Mesothelial cell of epicardium (in vitro differentiated cells): ENCODE results near the gene ZMYND8. TPM values are rescaled to one million over a fixed set of nuclear protein-coding genes. Genes with fewer than 3 reads are reported as not detected.

Source experiments
- DNase-seq, 2 experiments: peaks; one replicate each; pipeline ENCODE4 v3.0.0; 2021; ENCODE audit warnings: low spot score in 2 of 2; ENCODE audit not compliant: unreplicated experiment in 2 of 2
- H3K27ac Mint-ChIP-seq: 2 replicates; pipeline ENCODE4 v1.8.0; 2021; ENCODE audit warnings: mixed read lengths
- H3K27me3 Mint-ChIP-seq: 2 replicates; pipeline ENCODE4 v1.8.0; 2021; ENCODE audit warnings: low read depth, mixed read lengths
- H3K36me3 Mint-ChIP-seq: 2 replicates; pipeline ENCODE4 v1.8.0; 2021; ENCODE audit warnings: mixed read lengths
- H3K4me1 Mint-ChIP-seq: 2 replicates; pipeline ENCODE4 v1.8.0; 2021; ENCODE audit warnings: mixed read lengths
- H3K4me3 Mint-ChIP-seq: 2 replicates; pipeline ENCODE4 v1.8.0; 2021; ENCODE audit warnings: mild to moderate bottlenecking, moderate library complexity, mixed read lengths
- H3K9me3 Mint-ChIP-seq: 2 replicates; pipeline ENCODE4 v1.8.0; 2021; ENCODE audit warnings: mixed read lengths
- CTCF ChIP-seq: fragments of 200-600 bp; sonication (generic); IDR thresholded peaks from one replicate; pipeline ENCODE4 v1.5.0; 2021; ENCODE audit warnings: antibody characterized with exemption; ENCODE audit not compliant: unreplicated experiment
- total RNA-seq: library from RNA; stranded (reverse); gene quantifications from 3 replicates; pipeline ENCODE4 v1.2.1, GENCODE V29; 2021

ZMYND8 gene
- total RNA-seq, 1 donor from 2014 or later: 120 TPM

- H3K4me3 Mint-ChIP-seq: no peak overlapping the region
- H3K36me3 Mint-ChIP-seq: peaks cover 33% of the 10 kb centered on the region
- H3K4me1 Mint-ChIP-seq: peaks cover 13% of the 10 kb centered on the region
- TF ChIP-seq CTCF: no peak
- no peaks in the 10 kb centered on the region for H3K9me3 Mint-ChIP-seq
- DNase-seq: no peak
- no peak overlapping the region for H3K27ac Mint-ChIP-seq
- no peaks in the 10 kb centered on the region for H3K27me3 Mint-ChIP-seq
Observed at GRCh38 chr20:47271046-47271615, 85.4 kb downstream of the ZMYND8 start.

DNA sequence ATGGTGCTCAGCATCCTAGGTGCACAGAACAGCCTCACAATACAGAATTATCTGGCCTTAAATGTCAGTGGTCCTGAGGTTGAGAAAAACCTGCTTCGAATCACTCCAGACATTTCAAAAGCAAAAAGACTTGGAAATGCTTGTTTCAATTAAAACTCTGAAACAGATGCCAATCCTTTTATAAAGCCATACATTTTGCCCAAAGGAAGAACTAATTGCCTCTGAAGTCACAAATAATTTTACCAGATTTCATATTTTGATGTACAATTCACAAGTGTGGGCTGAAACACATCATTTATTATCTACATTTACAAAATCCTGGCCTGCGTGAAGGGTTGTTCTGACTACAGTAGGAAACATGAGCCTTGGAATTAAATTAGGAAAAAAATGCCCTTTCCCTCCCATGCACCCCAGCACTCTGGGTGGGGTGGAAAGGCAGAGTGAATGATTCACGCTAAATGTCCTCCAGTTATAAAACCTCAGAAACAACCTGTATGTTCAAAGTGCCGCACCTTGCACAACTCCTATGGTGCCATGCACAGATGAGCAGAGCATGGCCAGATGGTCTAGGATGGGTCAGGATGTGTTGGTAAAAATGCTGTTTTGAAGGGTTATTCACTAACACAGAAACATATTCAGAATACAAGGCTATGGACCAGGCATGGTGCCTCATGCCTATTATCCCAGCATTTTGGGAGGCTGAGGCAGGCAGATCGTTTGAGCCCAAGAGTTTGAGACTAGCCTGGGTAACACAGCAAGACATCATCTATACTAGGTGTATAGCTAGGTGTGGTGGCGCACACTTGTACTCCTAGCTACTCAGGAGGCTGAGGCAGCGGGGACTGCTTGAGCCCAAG is 87.0 kb downstream of the ZMYND8 start:
- Mint-ChIP-seq H3K9me3 (no peaks in the 10 kb centered on the region), H3K27ac (no peak overlapping the region), H3K4me1 (peaks cover 9% of the 10 kb centered on the region), H3K27me3 (no peaks in the 10 kb centered on the region), H3K4me3 (no peak overlapping the region), H3K36me3 (peaks cover 25% of the 10 kb centered on the region)
- TF ChIP-seq CTCF: no peak
- no peak for DNase-seq

DNA sequence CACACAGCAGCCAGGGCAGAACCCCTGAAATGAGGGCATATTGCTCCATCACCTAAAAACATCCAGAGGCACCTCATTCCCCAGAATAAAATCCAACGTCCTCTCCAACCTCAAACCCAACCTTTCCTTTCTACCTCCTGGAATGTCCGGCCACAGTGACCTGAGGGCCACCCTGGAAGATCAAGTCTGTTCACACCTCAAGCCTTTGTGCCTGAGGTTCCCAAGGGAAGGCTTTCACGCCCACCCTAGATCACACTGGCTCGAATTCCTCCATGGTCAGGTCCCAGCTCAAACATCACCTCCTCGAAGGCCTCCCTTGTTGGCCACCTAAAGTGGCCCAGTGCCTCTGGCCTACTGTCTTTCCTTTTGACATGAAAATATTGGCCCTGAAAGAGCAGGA is 88.9 kb downstream of the ZMYND8 start:
- Mint-ChIP-seq H3K36me3 (peaks cover 23% of the 10 kb centered on the region), H3K4me3 (no peak overlapping the region), H3K4me1 (no peaks in the 10 kb centered on the region), H3K9me3 (no peaks in the 10 kb centered on the region), H3K27ac (no peak overlapping the region), H3K27me3 (no peaks in the 10 kb centered on the region)
- no peak for DNase-seq
- no peak for TF ChIP-seq CTCF

- no peak for DNase-seq
- TF ChIP-seq CTCF: no peak
- Mint-ChIP-seq H3K9me3 (no peaks in the 10 kb centered on the region), H3K27me3 (no peaks in the 10 kb centered on the region), H3K36me3 (peaks cover 25% of the 10 kb centered on the region), H3K4me1 (no peaks in the 10 kb centered on the region), H3K4me3 (no peak overlapping the region), H3K27ac (no peak overlapping the region)
Observed at GRCh38 chr20:47266847-47267515, 89.5 kb downstream of the ZMYND8 start.

GRCh38 chr20:47265984-47266383 is 90.5 kb downstream of the ZMYND8 start:
- peaks cover 33% of the 10 kb centered on the region for H3K36me3 Mint-ChIP-seq
- H3K4me1 Mint-ChIP-seq: no peaks in the 10 kb centered on the region
- DNase-seq: no peak
- H3K4me3 Mint-ChIP-seq: no peak overlapping the region
- H3K27ac Mint-ChIP-seq: no peak overlapping the region
- no peaks in the 10 kb centered on the region for H3K9me3 Mint-ChIP-seq
- no peak for TF ChIP-seq CTCF
- no peaks in the 10 kb centered on the region for H3K27me3 Mint-ChIP-seq
